SK-N-MC (cell line): ENCODE results near the gene AMIGO2.

Experiments used
- EZH2 ChIP-seq: fragments of 200-600 bp; sonication (generic); IDR thresholded peaks from one replicate; pipeline ENCODE4 v1.6.1; 2017; ENCODE audit warnings: antibody characterized with exemption
- FOXP2 ChIP-seq: optimal IDR thresholded peaks from 2 replicates; pipeline ENCODE3; 2011; ENCODE audit warnings: mild to moderate bottlenecking, moderate library complexity; ENCODE audit not compliant: insufficient read depth; ENCODE audit errors: extremely low read length, control extremely low read depth
- POLR2AphosphoS5 ChIP-seq: IDR thresholded peaks from 2 replicates; pipeline ENCODE4 v1.6.1; 2012; ENCODE audit warnings: mild to moderate bottlenecking, low read depth, low read length, borderline replicate concordance

DNA sequence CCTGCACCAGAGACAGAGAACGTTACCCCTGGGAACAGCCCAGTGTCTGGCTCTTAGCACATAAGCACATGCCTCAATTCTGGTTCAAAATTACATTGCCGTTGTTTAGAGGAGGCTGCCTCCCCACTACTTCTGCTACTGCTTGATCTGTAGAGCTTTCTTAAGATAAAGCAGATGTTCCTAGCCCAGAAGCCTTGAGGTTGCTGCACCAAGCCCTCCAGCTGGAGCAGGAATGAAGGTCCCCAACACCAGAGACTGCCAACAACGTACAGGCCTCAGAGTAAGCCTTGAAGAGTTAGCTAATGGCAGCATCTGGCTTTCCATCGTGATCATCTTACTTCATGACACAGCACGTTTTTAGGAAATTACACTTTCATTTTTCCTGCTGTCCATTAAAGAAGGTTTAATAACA, 34.7 kb upstream of the AMIGO2 start:
- TF ChIP-seq POLR2AphosphoS5 (no peak), EZH2 (no peak), FOXP2 (no peak)
